Renal cortex interstitium (tissue), 11 donors: ENCODE data around the gene RASA3. TPM values are rescaled to one million over a fixed set of nuclear protein-coding genes. Genes with fewer than 3 reads are reported as not detected.

Experiments used
- DNase-seq, 11 donors: peaks; one replicate each; pipeline ENCODE4 v3.0.0-alpha.2; 2013; ENCODE audit warnings: low read depth in 9 of 11, low spot score in 4 of 11; ENCODE audit errors: extremely low read depth in 1 of 11
- polyA plus RNA-seq, 3 donors: library from polyadenylated mRNA; unstranded; fragments of 120-200 nt; gene quantifications; one replicate each; pipeline ENCODE4 v1.2.1, GENCODE V29; 2013; ENCODE audit not compliant: insufficient read length in 3 of 3

Gene RASA3
- polyA plus RNA-seq, 3 donors, result 11.0 to 14.2 (median 12.5) TPM

DNA sequence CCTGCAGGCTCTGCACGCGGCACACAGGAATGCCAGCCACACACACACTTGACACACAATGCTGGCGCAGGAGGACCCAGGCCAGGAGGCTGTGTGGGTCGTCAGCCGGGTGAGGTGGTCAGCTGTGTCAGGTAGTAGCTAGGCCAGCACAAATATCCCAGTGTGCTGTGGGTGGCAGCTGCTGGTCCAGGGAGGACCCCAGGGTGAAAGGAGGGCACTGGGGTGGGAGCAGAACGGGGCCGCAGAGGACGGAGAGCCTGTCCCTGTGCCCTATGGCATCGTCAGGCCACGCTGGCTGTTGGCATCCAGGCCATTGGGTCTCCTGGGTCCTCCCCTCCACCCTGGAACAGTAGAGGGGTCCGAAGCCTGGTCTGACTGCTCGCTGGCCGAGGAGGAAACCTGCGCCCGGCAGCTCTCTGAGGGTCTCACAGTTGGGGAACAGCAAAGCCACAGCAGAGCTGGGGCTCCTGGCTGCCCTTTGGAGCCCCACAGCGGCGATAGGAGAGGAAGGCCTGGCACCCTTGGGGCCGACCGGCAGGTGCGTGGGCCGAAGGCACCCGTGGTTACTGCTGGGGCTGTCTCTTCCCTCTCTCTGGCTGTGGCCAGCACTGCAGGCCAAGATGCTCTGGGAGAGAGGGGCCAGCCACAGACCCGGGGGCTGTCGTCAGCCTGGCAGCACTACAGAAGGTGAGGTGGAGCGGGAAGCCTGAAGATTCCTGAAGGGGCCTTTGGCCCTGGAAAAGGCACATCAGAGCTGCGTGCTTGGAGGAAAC lies 185.8 kb downstream of the RASA3 start:
- DNase-seq, result no peak

DNA sequence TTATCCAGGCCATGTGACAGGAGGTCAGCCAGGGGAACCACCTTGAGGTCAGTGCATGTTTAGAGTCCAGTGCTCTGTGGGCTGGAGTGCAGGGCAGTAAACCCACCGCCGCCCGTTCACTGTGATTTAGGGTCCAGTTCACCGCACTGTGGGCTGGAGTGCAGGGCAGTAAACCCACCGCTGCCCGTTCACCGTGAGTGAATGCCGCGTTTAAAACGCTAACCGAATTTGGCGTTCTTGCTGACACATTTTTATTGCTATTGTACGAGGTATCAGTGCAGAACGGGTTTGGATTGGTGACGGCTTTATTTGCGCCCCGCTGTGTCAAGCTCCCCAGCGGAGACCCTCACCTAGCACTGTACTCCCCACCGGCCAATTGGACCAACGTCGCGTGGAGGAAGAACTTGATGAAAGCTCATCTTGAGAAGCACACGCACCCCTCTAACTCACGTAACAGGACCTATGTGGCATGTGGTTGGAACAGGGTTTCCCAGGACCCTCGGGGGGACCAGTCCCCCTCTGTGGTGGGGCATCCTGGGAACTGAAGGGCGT lies 186.5 kb downstream of the RASA3 start:
- no peak for DNase-seq

DNA sequence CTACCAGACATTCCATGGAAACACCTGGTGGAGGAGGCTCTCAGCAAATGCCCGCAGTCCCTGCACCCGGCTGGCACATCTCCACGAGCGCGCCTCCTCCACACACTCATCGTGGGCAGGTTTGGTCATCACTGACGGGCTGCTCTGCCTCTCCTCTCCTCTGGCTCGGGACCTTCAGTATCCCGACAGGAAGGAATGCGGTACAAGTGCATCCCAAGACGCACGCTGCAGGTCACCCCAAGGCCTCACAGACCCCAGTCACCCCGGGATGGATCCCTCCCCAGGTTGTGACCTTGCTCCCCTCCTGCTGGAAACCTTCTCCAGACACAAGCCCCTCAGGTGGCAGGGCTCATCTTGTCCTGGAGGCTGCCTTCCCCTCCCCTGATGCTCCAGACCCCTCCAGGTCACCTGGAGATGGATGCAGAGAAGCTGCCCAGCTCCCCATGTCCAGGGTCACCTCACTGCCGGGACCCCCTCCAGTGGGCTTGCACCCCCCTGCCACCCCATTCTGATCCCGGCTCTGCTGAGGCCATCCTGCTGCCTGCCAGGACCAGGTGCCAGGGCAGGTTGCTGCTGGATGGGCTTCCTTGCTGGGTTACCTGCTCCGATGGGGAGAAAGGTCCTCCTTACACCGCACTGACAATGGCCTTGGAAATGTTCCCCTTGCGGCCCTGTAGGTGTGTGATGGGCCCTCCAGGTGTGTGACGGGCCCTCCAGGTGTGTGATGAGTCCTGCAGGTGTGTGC lies 188.4 kb downstream of the RASA3 start:
- no peak for DNase-seq

DNA sequence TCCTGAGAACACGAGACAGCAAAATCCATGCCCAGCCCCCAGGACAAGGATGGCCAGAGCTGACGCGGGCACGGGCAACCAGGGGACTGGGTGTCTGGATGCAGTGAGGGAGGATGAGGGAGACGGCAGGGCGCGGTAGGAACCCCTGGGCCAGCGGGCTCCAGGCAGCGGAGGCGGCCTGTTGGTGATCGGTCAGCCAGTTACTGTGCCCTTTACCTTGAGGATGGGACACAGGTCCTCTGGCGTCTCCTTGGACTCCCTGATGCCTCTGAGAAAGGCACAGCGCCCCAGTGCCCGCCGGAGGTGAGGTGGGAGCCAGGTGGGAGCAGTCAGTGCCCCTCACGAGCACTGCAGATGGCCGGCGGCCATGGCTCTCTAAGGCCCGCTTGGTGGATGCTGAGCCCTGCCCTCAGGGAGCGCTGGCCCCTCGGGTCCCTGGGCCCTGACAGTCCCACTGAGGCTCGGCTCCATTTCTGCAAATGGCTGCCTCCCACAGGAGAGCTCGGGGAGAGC lies 189.8 kb downstream of the RASA3 start:
- no peak for DNase-seq

DNA sequence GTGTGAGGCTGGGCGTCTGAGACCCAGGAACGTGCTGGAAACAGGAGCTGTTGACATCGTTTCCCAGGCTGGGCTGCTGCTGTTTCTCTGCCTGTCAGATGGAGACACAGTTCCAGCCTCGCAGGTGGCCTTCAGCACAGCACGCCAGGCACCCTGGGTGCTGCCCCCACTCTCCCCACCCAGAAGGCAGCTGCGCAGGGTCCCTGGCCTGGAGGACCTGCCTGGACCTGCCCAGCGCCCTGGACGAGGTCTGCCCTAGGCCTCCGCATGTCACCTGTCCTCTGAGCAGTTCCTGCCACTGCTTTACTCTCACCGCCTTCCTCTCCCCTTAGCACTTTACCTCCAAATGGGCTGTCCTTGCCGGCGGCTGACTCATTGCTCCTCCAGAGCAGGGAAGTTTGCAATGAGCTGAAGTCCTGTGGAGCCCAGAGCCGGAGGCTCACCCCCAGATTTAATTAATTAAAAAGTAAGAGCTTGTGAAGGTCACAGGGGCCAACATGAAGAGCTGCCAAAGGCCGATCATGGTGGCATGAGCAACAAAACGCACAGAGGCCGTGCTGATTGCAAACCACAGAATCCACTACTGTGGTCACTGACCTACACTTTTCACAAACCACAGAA lies 190.7 kb downstream of the RASA3 start:
- DNase-seq, result no peak

DNA sequence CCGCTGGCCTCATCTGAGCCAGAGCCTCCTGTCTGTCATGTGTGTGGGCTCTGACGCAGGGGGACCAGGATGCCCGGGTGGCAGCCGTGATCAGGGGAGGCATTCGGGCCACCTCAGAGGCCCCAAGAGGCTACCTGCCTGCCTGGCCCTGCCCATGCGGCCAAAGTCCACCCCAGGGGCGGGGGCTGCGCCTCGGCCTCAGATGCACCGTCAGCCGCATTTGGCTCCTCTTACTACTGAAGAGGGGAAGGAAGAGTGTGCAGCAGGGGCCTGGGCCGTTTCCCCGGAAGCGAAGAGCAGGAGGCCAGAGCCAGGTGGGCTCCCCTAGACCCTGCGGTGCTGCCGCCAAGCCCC lies 192.5 kb downstream of the RASA3 start:
- DNase-seq, result no peak

DNA sequence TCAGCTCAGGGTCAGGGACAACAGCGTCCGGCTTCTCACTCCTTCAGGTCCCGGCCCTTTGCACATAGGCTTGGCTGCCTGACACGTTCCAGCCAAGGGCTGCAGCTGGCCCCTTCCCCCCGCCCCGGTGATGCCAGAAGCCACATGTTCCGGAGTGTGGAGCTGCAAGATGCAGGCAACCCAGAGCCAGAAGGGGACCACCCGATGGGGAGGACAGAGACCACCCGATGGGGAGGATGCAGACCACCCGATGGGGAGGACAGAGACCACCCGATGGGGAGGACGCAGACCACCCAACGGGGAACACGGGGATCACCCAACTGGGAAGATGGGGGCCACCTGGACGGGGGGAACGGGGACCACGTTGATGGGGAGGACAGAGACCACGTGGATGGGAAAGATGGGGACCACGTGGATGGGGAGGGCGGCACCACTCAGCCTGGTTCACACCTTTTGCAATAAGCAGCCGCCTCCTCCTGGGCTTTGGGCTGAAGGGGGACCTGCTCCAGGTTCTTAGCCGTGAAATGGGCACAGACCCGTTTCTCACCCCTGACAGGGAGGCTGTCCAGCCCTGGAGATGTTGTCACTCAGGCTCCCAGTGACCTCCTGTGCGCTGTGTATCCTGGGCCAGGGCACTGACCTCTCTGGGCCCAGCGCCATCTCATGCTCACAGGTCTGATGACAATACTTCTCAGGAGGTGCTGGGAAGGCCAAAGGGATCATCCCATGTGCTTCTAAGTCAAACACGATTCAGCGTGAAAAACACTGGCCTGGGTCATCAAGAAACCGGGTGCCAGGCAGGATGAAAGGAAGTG lies 193.1 kb downstream of the RASA3 start:
- no peak for DNase-seq

DNA sequence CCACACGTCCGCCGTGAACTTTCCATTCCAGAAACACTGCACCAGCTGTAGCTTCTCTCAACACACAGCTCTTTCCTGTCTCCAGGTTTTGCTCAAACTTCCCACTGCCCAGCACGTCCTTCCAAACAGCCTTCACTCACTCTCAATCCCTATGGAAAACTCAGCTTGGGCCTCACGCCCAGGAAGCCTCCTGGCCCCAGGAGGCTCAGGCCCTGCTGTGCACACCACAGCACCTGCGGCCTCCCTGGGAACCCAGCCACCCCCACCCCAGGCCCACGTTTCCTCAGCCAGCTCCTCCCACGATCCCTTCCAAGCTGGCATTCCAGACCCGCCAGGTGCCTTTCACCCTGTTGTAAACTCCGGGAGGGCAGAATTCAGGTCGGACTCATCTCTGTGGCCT lies 193.7 kb downstream of the RASA3 start:
- no peak for DNase-seq

DNA sequence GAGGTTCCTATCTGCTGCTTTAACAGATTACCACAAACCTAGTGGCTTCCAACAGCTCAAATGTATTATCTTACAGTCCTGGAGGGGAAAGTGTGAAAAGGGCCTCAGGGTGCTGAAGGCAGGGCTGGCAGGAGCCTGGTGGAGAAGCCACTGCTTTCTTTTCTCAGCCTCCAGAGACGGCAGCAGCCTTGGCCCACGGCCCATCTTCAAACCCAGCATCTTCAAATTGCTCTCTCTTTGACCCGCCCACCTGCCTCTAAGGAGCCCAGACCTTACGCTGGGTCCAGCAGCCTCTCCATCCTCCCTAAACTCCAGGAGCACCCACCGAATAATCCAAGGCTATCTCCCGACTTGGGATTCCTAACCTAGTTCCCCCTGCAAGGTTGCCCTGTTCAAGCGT lies 194.2 kb downstream of the RASA3 start:
- DNase-seq, result no peak

DNA sequence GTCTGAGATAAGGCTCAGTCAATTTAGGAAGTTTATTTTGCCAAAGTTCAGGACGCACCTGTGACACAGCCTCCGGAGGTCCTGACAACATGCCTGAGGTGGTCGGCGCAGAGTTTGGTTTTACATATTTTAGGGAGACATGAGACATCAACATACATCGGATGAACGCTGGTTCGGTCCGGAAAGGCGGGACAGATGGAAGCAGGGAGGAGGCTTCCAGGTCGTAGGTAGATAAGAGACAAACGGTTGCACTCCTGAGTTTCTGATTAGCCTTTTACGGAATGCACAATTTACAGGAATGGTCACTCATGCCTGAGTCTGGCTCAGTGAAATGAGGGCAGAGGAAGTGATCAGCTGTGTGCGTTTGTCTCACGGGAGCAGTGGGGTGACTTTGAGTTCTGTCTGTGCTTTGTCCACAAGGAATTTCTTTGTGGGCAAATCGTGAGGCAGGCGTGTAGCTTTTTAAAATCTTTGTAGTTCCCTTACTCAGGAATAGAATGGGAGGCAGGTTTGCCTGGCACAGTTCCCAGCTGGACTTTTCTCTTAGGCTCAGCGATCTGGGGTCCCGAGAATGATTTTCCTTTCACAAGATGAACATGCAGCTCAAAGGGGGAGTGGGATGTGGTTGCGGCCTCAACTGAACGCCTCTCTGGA lies 194.8 kb downstream of the RASA3 start:
- DNase-seq, result no peak

DNA sequence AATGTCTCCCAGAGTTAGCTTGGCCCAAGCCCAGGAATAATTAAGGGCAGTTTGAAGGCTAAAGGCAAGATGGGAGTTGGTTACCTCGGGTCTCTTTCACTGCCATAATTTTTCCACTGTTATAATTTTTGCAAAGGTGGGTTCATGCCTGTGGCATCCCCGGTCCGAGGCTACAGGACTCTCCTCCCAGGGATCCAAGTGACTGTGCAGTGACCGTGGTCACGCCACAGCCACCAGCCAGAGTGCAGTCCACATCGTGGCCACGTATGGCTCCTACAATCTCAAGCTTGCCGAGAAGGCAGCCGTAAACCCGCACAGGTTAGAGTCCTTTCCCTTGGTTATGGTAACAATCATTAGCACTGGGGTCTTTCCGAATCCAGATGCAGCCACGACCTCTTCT lies 195.3 kb downstream of the RASA3 start:
- no peak for DNase-seq

DNA sequence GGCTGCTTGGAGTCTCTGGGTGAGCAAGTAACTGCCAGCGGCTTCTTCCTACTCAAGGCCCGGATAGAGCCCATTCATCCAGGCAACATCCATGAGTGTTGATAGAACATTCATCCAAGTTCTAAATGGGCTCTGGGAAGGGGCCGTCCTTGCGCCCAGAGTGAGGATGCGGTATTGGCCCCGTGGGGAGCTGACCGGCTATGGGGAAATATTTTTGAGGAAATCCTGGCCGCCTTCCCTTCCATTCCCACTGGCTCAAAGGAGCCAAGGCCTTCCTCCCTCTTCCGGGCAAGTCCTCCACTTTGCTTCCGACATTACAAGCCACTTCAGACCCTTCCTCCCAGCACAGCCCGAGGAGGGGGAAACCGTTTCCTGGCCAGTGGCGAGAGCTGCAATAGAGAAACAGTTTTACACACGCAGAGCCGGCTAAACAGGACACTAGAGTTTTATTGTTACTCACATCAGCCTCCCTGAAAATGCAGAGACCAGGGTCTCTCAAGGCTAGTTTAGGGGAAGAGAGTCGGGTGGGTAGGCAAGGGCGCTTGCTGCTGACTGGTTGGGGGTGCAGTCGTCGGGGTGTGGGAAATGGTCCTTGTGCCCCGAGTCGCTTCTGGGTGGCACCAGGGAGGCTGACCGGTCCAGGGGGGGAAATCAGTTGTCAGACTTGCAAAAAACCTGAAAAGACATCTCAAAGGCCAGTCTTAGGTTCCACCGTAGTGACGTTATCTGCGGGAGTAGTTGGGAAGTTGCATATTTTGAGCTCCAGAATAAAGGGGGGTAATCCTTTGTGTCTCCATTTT lies 196.1 kb downstream of the RASA3 start:
- no peak for DNase-seq

DNA sequence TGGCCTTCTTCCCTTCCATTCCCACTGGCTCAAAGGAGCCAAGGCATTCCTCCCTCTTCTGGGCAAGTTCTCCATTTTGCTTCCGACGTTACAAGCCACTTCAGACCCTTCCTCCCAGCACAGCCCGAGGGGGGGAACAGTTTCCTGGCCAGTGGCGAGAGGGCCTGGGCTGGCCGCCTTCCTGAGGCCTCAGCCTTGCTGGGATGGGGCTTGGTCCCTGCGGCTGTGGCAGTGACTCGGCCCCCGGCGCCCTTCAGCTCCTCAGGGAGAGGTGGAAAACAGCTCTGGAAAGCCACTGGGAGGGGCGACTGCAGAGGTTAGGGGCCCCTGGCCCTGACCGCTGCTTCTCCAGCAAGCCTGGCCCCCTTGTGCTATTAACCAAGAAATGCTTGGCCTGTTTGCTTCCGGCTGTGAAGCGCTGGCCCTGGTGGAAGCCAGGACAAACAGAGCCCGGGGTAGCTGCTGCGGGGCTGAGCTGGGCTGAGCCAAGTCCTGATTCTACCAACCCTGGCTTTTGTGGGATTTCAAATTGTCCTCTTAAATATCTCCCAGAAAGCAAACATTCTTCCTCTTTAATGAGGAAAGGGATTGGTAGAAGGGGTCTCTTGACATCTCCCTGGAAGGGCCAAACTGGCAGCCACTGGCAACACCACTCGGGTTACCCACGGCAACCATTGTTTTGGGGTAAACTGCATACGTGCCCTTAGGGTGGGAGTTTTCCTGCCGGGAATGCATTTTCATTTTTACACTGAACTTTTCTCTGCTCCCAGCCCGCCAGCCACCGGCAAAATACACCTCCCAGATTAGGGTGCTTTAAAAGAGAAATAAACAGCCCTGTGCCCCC lies 197.2 kb downstream of the RASA3 start:
- DNase-seq, result peak in 1 of 11 donors; percentile 31

DNA sequence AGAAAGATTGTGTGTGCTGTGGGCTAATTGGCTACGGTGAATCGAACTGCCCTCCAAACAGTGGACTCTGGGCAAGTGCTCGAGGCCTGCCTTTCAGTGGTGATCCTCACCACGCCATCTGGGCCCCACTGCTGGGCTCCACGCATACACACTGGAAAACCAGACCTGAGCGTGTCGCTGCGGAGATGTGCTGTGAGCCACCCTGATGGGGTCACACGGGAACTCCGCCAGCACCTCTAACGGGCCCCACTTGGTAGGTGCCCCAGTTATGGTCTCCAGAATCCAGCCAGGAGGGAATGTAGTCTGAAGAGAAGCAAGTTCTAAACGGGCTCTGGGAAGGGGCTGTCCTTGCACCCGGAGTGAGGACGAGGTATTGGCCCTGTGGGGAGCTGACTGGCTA lies 197.8 kb downstream of the RASA3 start:
- no peak for DNase-seq

DNA sequence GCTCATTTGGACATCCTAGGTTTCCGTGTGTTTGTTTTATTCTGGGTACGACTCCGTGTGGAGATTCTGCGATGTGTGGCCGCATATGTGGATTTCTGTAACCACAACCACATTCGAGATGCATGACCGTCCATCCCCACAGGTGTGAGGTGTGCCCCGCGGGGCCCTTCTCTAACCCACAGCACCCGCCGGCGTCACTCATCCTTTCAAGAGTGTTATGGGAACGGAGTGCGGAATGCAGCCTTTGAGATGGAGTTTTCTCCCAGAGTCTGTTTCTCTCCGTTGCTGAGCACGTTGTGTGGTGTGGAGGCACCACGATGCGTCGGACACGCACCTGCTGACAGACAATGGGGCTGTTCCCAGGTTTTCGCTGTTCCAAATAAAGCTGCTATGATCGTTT lies 198.5 kb downstream of the RASA3 start:
- no peak for DNase-seq

DNA sequence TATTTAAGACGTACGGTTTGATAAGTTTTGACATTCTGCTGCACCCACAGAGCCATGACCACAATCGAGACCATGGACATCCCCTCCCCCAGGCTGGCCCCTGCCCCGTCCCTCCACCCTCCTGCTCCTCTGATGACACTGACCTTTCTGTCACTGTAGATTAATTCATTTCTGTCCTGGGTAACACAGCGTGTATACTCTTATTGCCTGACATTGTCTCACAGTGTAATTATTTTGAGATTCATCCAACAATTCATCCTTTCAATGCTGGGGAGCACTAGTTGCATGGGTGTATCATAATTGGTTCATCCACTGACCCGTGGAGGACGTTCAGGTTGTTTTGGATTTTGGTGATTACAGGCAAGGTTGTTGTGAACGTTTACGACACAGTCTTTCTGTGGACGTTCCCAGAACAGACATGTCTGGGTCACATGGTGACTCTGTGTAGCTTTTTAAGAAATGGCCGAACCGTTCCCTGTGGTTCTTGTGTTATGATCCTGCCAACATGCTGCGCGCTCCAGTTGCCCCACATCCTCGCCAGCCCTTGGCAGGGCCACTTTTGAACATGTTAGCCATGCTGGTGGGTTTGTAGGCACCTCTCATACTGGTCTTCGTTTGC lies 200.5 kb downstream of the RASA3 start:
- DNase-seq, result no peak
